ENCODE results near the gene FAM221B.

The FAM221B gene

GRCh38 chr9:35845824-35846771 lies 17.6 kb upstream of the FAM221B start:
- DNase-seq, result no peak

GRCh38 chr9:35844628-35845270 lies 16.2 kb upstream of the FAM221B start:
- peak; percentile 16 to 24 for DNase-seq

- DNase-seq, result no peak
Observed at GRCh38 chr9:35842795-35843194, 14.3 kb upstream of the FAM221B start.

- DNase-seq, result no peak
Observed at GRCh38 chr9:35842020-35842745, 13.7 kb upstream of the FAM221B start.

GRCh38 chr9:35841645-35841900 lies 13.0 kb upstream of the FAM221B start:
- DNase-seq, result no peak

- DNase-seq, result no peak
Observed at GRCh38 chr9:35840881-35841644, 12.5 kb upstream of the FAM221B start.

- DNase-seq, result no peak
Observed at GRCh38 chr9:35839926-35840325, 11.4 kb upstream of the FAM221B start.

- no peak for DNase-seq
Observed at GRCh38 chr9:35836595-35836994, 8.1 kb upstream of the FAM221B start.

- DNase-seq, result no peak
Observed at GRCh38 chr9:35835766-35836165, 7.2 kb upstream of the FAM221B start.

GRCh38 chr9:35835216-35835632 lies 6.7 kb upstream of the FAM221B start:
- no peak for DNase-seq

- no peak for DNase-seq
Observed at GRCh38 chr9:35834260-35835215, 6.0 kb upstream of the FAM221B start.

- DNase-seq, result no peak
Observed at GRCh38 chr9:35832814-35833213, 4.3 kb upstream of the FAM221B start.

GRCh38 chr9:35831040-35831439 lies 2.5 kb upstream of the FAM221B start:
- DNase-seq, result no peak

- DNase-seq, result no peak
Observed at GRCh38 chr9:35829764-35830096, 1.2 kb upstream of the FAM221B start.

GRCh38 chr9:35829084-35829763 lies 692 bp upstream of the FAM221B start, which contains the start of gene TMEM8B:
Gene TMEM8B, plus strand, starts transcription at chr9:35829228. Its CDS starts 220 bp downstream, at chr9:35829448.
- DNase-seq, result peak; percentile 95 to 98

GRCh38 chr9:35827486-35827885 lies 1.0 kb downstream of the FAM221B start:
- DNase-seq, result no peak

- DNase-seq, result peak; percentile 17 to 36
Observed at GRCh38 chr9:35826071-35826701, 2.3 kb downstream of the FAM221B start.

- no peak for DNase-seq
Observed at GRCh38 chr9:35822926-35823325, 5.6 kb downstream of the FAM221B start.

- no peak for DNase-seq
Observed at GRCh38 chr9:35820076-35820475, 8.5 kb downstream of the FAM221B start.

GRCh38 chr9:35818341-35818740 lies 10.2 kb downstream of the FAM221B start:
- no peak for DNase-seq

- DNase-seq, result no peak
Observed at GRCh38 chr9:35816708-35817107, 11.8 kb downstream of the FAM221B start.

Data from activated CD4-positive, alpha-beta T cell treated with anti-CD3 and anti-CD28 coated beads for 4 hours (primary cell).